HCT116 (cell line): ENCODE data around the gene CDHR3. TPM values are rescaled to one million over a fixed set of nuclear protein-coding genes. Genes with fewer than 3 reads are reported as not detected.

Experiments
- ATAC-seq: fragments of 200-7000 bp; cut with Tn5 transposase; 2 replicates; pipeline ENCODE4 v1.9.1; 2020; ENCODE audit warnings: mild to moderate bottlenecking, moderate library complexity
- BruUV-seq: library from RNA; stranded (reverse); fragments of 400-500 nt; replicated peaks from 2 replicates; lab custom pipeline; 2021; lab: Mats Ljungman, UMichigan
- CTCF ChIA-PET: fragments of 300-600 bp; sonication (Branson Sonifier 250); formaldehyde crosslinking; loops from one replicate; lab custom pipeline; 2021; ENCODE audit warnings: antibody characterized with exemption; lab: Charles Lee
- POLR2A ChIA-PET: fragments of 300-600, 350-600 bp; sonication (Branson Sonifier 250); formaldehyde crosslinking; loops from one replicate; lab custom pipeline; 2021; ENCODE audit warnings: antibody characterized with exemption; lab: Charles Lee
- RAD21 ChIA-PET, 2 experiments: fragments of 300-600 bp; sonication (Branson Sonifier 250); formaldehyde crosslinking; loops; one replicate each; lab custom pipeline; 2023; ENCODE audit warnings: low total read pairs in 2 of 2; ENCODE audit not compliant: uncharacterized antibody in 2 of 2, unreplicated experiment in 2 of 2, low non-redundant PET in 1 of 2; lab: Charles Lee
- DNase-seq: peaks from one replicate; pipeline ENCODE4 v3.0.0-alpha.2; 2010; ENCODE audit warnings: low read depth, low spot score
- H2AFZ ChIP-seq: fragments of 200-600 bp; shearing (Covaris generic), sonication (generic); 2 replicates; pipeline ENCODE4 v1.6.1; 2017; ENCODE audit warnings: low read depth, mixed run types, mixed read lengths, antibody characterized with exemption, low read length; ENCODE audit not compliant: poor library complexity, severe bottlenecking
- H3K27ac ChIP-seq: 2 replicates; pipeline ENCODE4 v1.5.1; 2012; ENCODE audit warnings: low read depth, low read length
- H3K27me3 ChIP-seq: fragments of 200-600 bp; sonication (generic); 2 replicates; pipeline ENCODE4 v1.6.1; 2016; ENCODE audit warnings: mixed run types, low read length, mixed read lengths; ENCODE audit not compliant: insufficient read depth
- H3K36me3 ChIP-seq, 2 experiments: fragments of 200-500 bp in 1 of 2; fragments of 200-600 bp in 1 of 2; sonication (Bioruptor generic) in 1 of 2; sonication (generic) in 1 of 2; 2 replicates each; pipeline versions ENCODE4 v1.5.1 to v1.6.1; 2014 to 2016; ENCODE audit warnings: low read length in 2 of 2, inconsistent platforms in 1 of 2, mixed read lengths in 1 of 2, mixed run types in 1 of 2; ENCODE audit not compliant: insufficient read depth in 2 of 2, control insufficient read depth in 1 of 2
- H3K4me1 ChIP-seq, 2 experiments: fragments of 200-600 bp in 1 of 2; sonication (generic) in 1 of 2; 2 replicates each; pipeline versions ENCODE4 v1.5.1 to v1.6.1; 2012 to 2017; ENCODE audit warnings: low read length in 2 of 2, inconsistent platforms in 1 of 2, mild to moderate bottlenecking in 1 of 2, mixed read lengths in 1 of 2, mixed run types in 1 of 2, moderate library complexity in 1 of 2; ENCODE audit not compliant: insufficient read depth in 2 of 2, control insufficient read depth in 1 of 2
- H3K4me2 ChIP-seq: fragments of 200-600 bp; sonication (generic); 2 replicates; pipeline ENCODE4 v1.6.1; 2017; ENCODE audit warnings: mixed run types, low read length, mixed read lengths
- H3K4me3 ChIP-seq, 2 experiments: fragments of 200-600 bp in 1 of 2; sonication (generic) in 1 of 2; replicated peaks in 1 of 2; 2 replicates each; pipeline ENCODE4 v1.5.1; 2011 to 2016; ENCODE audit warnings: low read length in 2 of 2, control low read depth in 1 of 2, low read depth in 1 of 2, mild to moderate bottlenecking in 1 of 2, mixed read lengths in 1 of 2, mixed run types in 1 of 2
- H3K79me2 ChIP-seq: fragments of 200-600 bp; sonication (generic); 2 replicates; pipeline ENCODE4 v1.6.1; 2017; ENCODE audit warnings: mild to moderate bottlenecking, mixed run types, low read length, moderate library complexity, mixed read lengths; ENCODE audit not compliant: insufficient read depth
- H3K9ac ChIP-seq: fragments of 200-600 bp; sonication (generic); 2 replicates; pipeline ENCODE4 v1.6.1; 2016; ENCODE audit warnings: low read length, mixed read lengths
- H3K9me2 ChIP-seq: fragments of 200-600 bp; sonication (generic), shearing (Covaris generic); 2 replicates; pipeline ENCODE4 v1.6.1; 2017; ENCODE audit warnings: mixed run types, mild to moderate bottlenecking, moderate library complexity; ENCODE audit not compliant: insufficient read depth
- H3K9me3 ChIP-seq, 2 experiments: fragments of 200-500 bp in 1 of 2; fragments of 200-600 bp in 1 of 2; sonication (Bioruptor generic) in 1 of 2; sonication (generic) in 1 of 2; 2 replicates each; pipeline ENCODE4 v1.6.1; 2014 to 2017; ENCODE audit warnings: low read length in 2 of 2, mixed read lengths in 2 of 2, inconsistent platforms in 1 of 2, low read depth in 1 of 2, mild to moderate bottlenecking in 1 of 2, mixed run types in 1 of 2, moderate library complexity in 1 of 2; ENCODE audit not compliant: control insufficient read depth in 1 of 2, insufficient read depth in 1 of 2
- H4K20me1 ChIP-seq: fragments of 200-600 bp; sonication (generic), shearing (Covaris generic); 2 replicates; pipeline ENCODE4 v1.6.1; 2017; ENCODE audit warnings: mixed run types, mild to moderate bottlenecking, moderate library complexity; ENCODE audit not compliant: insufficient read depth
- CBX3 ChIP-seq: IDR thresholded peaks from 2 replicates; pipeline ENCODE4 v1.6.1; 2012; ENCODE audit warnings: low read depth
- CEBPB ChIP-seq: IDR thresholded peaks from 2 replicates; pipeline ENCODE4 v1.6.1; 2012; ENCODE audit warnings: low read depth
- EGR1 ChIP-seq: IDR thresholded peaks from 2 replicates; pipeline ENCODE4 v1.6.1; 2012; ENCODE audit warnings: low read depth
- ELF1 ChIP-seq: IDR thresholded peaks from 2 replicates; pipeline ENCODE4 v1.6.1; 2012; ENCODE audit warnings: low read depth, borderline replicate concordance
- EZH2 ChIP-seq: fragments of 200-600 bp; sonication (generic); IDR thresholded peaks from 2 replicates; pipeline ENCODE4 v1.6.1; 2017; ENCODE audit warnings: antibody characterized with exemption, mixed run types
- EZH2phosphoT487 ChIP-seq: fragments of 200-600 bp; IDR thresholded peaks from 2 replicates; pipeline ENCODE4 v1.6.1; 2018; ENCODE audit warnings: antibody characterized with exemption, borderline replicate concordance
- SIN3A ChIP-seq: IDR thresholded peaks from 2 replicates; pipeline ENCODE4 v1.6.1; 2012; ENCODE audit warnings: low read depth
- SP1 ChIP-seq: IDR thresholded peaks from 2 replicates; pipeline ENCODE4 v1.6.1; 2012; ENCODE audit warnings: low read depth
- TCF7L2 ChIP-seq: IDR thresholded peaks from 2 replicates; pipeline ENCODE4 v1.7.0; 2011; ENCODE audit warnings: borderline replicate concordance, inconsistent platforms; ENCODE audit not compliant: insufficient read depth, insufficient read length; ENCODE audit errors: extremely low read depth
- ZFX ChIP-seq: fragments of 450-650 bp; IDR thresholded peaks from 2 replicates; pipeline ENCODE4 v1.6.1; 2017
- ZNF274 ChIP-seq: fragments of 200-500 bp; sonication (Bioruptor generic); IDR thresholded peaks from 2 replicates; pipeline ENCODE4 v1.6.1; 2014; ENCODE audit warnings: mild to moderate bottlenecking, low read depth, low read length, inconsistent platforms
- intact Hi-C: fragments of 100-400 bp; cut with micrococcal nuclease; formaldehyde crosslinking; loops from 2 replicates; pipeline ENCODE4 v1.10.0; 2022
- total RNA-seq: library from RNA; stranded (reverse); gene quantifications from one replicate; pipeline ENCODE4 v1.2.1, GENCODE V29; 2021; ENCODE audit not compliant: unreplicated experiment
- TF ChIP-seq, protein P1 (sequence below), 3 experiments: fragments of 200-600 bp in 1 of 3; sonication (generic) in 1 of 3; IDR thresholded peaks in 2 of 3; conservative IDR thresholded peaks in 1 of 3; 2 replicates each; pipeline ENCODE4 v1.5.1; 2012 to 2017; ENCODE audit warnings: low read depth in 2 of 3, low read length in 2 of 3, antibody characterized with exemption in 1 of 3, borderline replicate concordance in 1 of 3, control low read depth in 1 of 3, mild to moderate bottlenecking in 1 of 3, mixed read lengths in 1 of 3, mixed run types in 1 of 3, moderate library complexity in 1 of 3; ENCODE audit not compliant: insufficient read depth in 1 of 3
- TF ChIP-seq, protein P2 (sequence below): IDR thresholded peaks from 2 replicates; pipeline ENCODE4 v1.6.1; 2011; ENCODE audit warnings: mild to moderate bottlenecking, low read length, moderate library complexity; ENCODE audit not compliant: insufficient replicate concordance; ENCODE audit errors: extremely low read depth

CDHR3 gene
- total RNA-seq, 1 experiment from 2014 or later = 5.5 TPM

DNA sequence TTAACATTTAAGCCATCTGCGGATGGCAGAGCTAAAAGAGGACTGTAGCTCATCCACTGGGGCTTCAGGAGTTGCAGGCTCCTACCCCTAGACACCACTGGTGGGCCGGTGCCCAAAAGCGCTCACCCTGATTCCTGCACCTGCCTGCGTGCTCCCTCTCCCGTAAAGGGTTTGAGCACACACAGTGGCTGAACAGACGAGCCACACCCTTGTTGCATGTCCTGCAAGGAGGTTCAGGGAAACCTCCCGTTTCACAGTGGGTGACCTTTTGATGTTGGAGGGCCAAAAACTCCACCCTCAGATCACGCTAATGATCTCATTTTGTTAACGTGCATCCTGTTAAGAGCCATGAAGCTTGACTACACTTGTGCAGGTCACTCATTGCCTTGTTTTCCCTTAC is 111.2 kb downstream of the CDHR3 start (continued):
- TF ChIP-seq, protein P1, sequence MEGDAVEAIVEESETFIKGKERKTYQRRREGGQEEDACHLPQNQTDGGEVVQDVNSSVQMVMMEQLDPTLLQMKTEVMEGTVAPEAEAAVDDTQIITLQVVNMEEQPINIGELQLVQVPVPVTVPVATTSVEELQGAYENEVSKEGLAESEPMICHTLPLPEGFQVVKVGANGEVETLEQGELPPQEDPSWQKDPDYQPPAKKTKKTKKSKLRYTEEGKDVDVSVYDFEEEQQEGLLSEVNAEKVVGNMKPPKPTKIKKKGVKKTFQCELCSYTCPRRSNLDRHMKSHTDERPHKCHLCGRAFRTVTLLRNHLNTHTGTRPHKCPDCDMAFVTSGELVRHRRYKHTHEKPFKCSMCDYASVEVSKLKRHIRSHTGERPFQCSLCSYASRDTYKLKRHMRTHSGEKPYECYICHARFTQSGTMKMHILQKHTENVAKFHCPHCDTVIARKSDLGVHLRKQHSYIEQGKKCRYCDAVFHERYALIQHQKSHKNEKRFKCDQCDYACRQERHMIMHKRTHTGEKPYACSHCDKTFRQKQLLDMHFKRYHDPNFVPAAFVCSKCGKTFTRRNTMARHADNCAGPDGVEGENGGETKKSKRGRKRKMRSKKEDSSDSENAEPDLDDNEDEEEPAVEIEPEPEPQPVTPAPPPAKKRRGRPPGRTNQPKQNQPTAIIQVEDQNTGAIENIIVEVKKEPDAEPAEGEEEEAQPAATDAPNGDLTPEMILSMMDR (IDR thresholded peaks at IDR 0.05 in 2 of 3, conservative IDR thresholded peaks at IDR 0.05 in 1 of 3; ENCODE audit: borderline replicate concordance in 1 of 3, insufficient read depth in 1 of 3, low read depth in 2 of 3, low read length in 2 of 3) = no peak

DNA sequence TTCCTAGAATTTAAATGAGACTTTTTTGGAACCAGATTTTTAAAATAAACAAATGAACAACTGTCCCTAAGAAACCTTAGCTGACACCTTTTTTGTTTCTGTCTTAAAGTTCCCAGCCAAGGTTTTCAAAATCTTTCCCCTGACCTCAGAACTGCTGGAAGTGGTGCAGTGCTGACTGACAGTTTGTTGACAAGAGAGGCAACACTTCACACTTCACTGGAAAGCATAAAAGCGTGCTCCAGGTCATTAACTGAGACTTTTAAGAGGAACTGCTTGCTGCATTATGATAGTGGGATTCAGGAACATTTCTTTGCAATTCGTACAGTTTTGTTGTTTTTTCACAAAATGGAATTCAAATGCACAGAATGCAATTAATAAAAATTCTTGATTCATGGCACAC is 112.9 kb downstream of the CDHR3 start:
- H3K4me1 ChIP-seq = no peaks in the 10 kb centered on the region
- POLR2A ChIA-PET = no interaction called here

More for the DNA sequence above, 112.9 kb downstream of the CDHR3 start:
- TF ChIP-seq, protein P1 (IDR thresholded peaks at IDR 0.05 in 2 of 3, conservative IDR thresholded peaks at IDR 0.05 in 1 of 3; ENCODE audit: borderline replicate concordance in 1 of 3, insufficient read depth in 1 of 3, low read depth in 2 of 3, low read length in 2 of 3) = no peak
- TF ChIP-seq ELF1 = no peak
- TF ChIP-seq, protein P2, sequence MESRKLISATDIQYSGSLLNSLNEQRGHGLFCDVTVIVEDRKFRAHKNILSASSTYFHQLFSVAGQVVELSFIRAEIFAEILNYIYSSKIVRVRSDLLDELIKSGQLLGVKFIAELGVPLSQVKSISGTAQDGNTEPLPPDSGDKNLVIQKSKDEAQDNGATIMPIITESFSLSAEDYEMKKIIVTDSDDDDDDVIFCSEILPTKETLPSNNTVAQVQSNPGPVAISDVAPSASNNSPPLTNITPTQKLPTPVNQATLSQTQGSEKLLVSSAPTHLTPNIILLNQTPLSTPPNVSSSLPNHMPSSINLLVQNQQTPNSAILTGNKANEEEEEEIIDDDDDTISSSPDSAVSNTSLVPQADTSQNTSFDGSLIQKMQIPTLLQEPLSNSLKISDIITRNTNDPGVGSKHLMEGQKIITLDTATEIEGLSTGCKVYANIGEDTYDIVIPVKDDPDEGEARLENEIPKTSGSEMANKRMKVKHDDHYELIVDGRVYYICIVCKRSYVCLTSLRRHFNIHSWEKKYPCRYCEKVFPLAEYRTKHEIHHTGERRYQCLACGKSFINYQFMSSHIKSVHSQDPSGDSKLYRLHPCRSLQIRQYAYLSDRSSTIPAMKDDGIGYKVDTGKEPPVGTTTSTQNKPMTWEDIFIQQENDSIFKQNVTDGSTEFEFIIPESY = no peak
- no peak for TF ChIP-seq EZH2phosphoT487
- TF ChIP-seq EGR1 = no peak
- no peak for TF ChIP-seq CBX3
- no peak for TF ChIP-seq CEBPB
- no peak for TF ChIP-seq ZNF274
- TF ChIP-seq EZH2 = no peak
- TF ChIP-seq SP1 = no peak
- TF ChIP-seq SIN3A = no peak
- no peak for TF ChIP-seq ZFX
- no peak for TF ChIP-seq TCF7L2
- RAD21 ChIA-PET = no interaction called here
- Histone ChIP-seq H3K36me3 (no peaks in the 10 kb centered on the region), H4K20me1 (no peaks in the 10 kb centered on the region), H3K4me2 (no peak overlapping the region), H3K9ac (no peak overlapping the region), H3K4me3 (no peak overlapping the region), H3K27me3 (no peaks in the 10 kb centered on the region), H3K27ac (no peak overlapping the region), H3K9me2 (no peaks in the 10 kb centered on the region), H3K79me2 (no peaks in the 10 kb centered on the region), H3K9me3 (no peaks in the 10 kb centered on the region), H2AFZ (no peak overlapping the region)
- intact Hi-C loops = no loop called here
- ATAC-seq = no peak
- DNase-seq = no peak
- BruUV-seq = no TSS peak
- CTCF ChIA-PET = no interaction called here
